Measurements from ENCODE around the gene KCNH4. TPM values are rescaled to one million over a fixed set of nuclear protein-coding genes. Genes with fewer than 3 reads are reported as not detected.

Gene KCNH4
- total and polyA plus RNA-seq, 9 donors = 0.07 to 0.40 (median 0.12) TPM; not detected in 4

DNA sequence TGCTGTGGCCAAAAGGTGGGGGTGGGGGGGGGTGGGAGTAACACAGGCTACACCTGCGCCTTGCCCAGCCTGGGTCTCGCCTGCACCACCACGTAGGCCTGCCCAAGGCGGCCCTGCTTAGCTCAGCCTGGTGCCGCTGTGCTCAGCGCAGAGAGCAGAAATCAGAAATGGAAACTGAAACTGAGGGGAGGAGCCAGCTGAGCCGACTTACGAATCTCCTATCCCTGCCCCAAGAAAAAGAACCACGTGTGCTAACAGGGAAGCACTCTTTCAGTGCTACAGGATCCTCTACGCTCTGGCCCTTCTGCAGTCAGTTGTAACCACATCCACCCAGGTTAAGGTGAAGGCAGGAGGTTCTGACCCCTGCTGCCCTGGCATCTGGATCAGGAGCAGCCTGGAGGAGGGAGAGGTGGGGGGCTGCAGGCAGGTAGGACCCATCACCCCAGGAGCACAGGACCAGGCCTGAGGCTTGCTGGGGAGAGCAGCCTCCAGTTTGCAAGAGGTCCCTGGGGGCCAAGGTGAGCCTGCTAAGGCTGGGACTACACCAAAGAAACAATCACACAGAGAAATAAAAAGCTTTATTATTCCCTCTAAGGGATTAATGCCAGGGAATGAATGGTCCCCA, 68.3 kb downstream of the KCNH4 start, which contains the start of gene DHX58:
DHX58 (minus strand) TSS at position 163 of the 625 bp plus-strand sequence. CDS start 822 bp downstream, outside the sequence.
- Histone ChIP-seq H3K36me3 (no peaks in the 10 kb centered on the region), H3K4me3 (peak within 1 kb of the TSS; percentile 55), H3K4me1 (ENCODE audit: insufficient read depth) (peaks cover 10% of the 10 kb centered on the region), H3K27ac (peak within 1 kb of the TSS; percentile 72 to 88), H3K9me3 (no peaks in the 10 kb centered on the region), H3K27me3 (no peaks in the 10 kb centered on the region)
- 0 to 1% (median 1%) methylated on average over 10 of the region's 10 CpGs for WGBS, 3 donors
- TF ChIP-seq, protein P1, sequence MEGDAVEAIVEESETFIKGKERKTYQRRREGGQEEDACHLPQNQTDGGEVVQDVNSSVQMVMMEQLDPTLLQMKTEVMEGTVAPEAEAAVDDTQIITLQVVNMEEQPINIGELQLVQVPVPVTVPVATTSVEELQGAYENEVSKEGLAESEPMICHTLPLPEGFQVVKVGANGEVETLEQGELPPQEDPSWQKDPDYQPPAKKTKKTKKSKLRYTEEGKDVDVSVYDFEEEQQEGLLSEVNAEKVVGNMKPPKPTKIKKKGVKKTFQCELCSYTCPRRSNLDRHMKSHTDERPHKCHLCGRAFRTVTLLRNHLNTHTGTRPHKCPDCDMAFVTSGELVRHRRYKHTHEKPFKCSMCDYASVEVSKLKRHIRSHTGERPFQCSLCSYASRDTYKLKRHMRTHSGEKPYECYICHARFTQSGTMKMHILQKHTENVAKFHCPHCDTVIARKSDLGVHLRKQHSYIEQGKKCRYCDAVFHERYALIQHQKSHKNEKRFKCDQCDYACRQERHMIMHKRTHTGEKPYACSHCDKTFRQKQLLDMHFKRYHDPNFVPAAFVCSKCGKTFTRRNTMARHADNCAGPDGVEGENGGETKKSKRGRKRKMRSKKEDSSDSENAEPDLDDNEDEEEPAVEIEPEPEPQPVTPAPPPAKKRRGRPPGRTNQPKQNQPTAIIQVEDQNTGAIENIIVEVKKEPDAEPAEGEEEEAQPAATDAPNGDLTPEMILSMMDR (IDR thresholded peaks at IDR 0.05) = no peak
- peak; percentile 70 for TF ChIP-seq POLR2A (IDR thresholded peaks at IDR 0.05)
- intact Hi-C loops (cut with DNase I) = loop anchor here in 3 of 4 donors (5.0 to 10.0 kb wide), 4 partner anchors 40 to 148 kb away; partner anchors contain the start of gene CNP (in 1 of the 3)
- DNase-seq = peak; percentile 72 to 81 (median 78)

DNA sequence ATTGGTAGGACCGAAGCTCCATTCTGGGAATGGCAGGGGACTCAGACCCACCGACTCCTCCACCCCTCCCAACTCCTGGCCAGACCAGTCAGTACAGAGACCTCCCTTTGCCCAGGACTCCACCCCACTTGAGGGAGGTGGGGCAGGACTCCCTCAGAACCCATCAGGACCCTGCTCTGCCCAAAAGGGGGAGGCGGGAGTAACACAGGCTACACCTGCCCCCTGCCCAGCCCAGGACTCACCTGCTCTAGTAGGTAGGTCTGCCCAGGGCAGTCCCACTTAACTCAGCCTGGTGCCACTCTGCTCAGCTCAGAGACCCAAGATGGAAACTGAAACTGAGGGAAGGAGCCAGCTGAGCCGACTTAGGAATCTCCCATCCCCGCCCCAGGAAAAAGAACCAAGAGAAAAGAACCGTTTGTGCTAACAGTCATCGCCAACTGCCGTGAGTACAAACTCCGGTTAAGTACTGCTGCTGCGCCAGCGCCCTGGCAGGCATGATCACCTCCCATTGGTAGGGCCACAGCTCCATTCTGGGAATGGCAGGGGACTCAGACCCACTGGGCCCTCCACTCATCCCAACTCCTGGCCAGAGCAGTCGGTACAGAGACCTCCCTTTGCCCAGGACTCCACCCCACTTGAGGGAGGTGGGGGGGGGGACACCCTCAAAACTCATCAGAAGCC, 68.9 kb downstream of the KCNH4 start:
- no peaks in the 10 kb centered on the region for H3K27me3 ChIP-seq
- TF ChIP-seq, protein P1 (IDR thresholded peaks at IDR 0.05) = no peak
- TF ChIP-seq POLR2A (IDR thresholded peaks at IDR 0.05) (no peak), EP300 (IDR thresholded peaks at IDR 0.05) (no peak)
- H3K27ac ChIP-seq = peak overlapping the region; percentile 72 to 88
- H3K4me1 ChIP-seq (ENCODE audit: insufficient read depth) = peaks cover 10% of the 10 kb centered on the region
- intact Hi-C loops (cut with DNase I) = loop anchor here in 3 of 4 donors (5.0 to 10.0 kb wide), 4 partner anchors 40 to 147 kb away; partner anchors contain the start of gene CNP (in 1 of the 3)
- no peaks in the 10 kb centered on the region for H3K36me3 ChIP-seq
- 1 to 4% (median 2%) methylated on average over 12 of the region's 12 CpGs for WGBS, 3 donors
- peak in 3 of 5 donors; percentile 51 to 58 (median 56) for DNase-seq
- peak overlapping the region; percentile 55 for H3K4me3 ChIP-seq
- H3K9me3 ChIP-seq = no peaks in the 10 kb centered on the region

DNA sequence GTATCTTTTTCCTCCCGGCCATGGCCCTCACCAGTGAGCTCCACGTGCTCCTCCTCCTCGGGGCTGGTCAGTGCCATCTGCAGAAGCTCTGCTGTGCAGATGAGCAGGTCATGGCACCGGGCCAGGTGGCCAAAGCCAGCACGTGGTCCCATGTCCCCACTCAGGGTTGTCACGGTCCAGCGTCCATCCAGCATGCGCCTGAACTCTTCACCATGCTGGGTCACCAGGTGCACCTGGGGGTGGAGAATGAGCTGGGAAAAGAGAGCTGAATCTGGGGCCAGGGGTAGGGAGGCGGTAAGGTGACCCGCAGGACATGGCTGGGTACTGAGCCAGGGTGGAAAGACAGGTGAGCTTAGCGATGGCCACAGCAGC, 69.7 kb downstream of the KCNH4 start:
- Histone ChIP-seq H3K36me3 (no peaks in the 10 kb centered on the region), H3K9me3 (no peaks in the 10 kb centered on the region), H3K4me1 (ENCODE audit: insufficient read depth) (peaks cover 10% of the 10 kb centered on the region), H3K4me3 (no peak overlapping the region), H3K27ac (peak overlapping the region; percentile 72 to 88), H3K27me3 (no peaks in the 10 kb centered on the region)
- 68 to 80% (median 71%) methylated on average over 11 of the region's 11 CpGs for WGBS, 3 donors
- intact Hi-C loops (cut with DNase I) = loop anchor here in 3 of 4 donors (5.0 to 10.0 kb wide), 4 partner anchors 39 to 146 kb away; partner anchors contain the start of gene CNP (in 1 of the 3)
- peak in 1 of 5 donors; percentile 62 for DNase-seq
- no peak for TF ChIP-seq EP300 (IDR thresholded peaks at IDR 0.05)
- TF ChIP-seq POLR2A (IDR thresholded peaks at IDR 0.05) = no peak
- TF ChIP-seq, protein P1 (IDR thresholded peaks at IDR 0.05) = no peak

DNA sequence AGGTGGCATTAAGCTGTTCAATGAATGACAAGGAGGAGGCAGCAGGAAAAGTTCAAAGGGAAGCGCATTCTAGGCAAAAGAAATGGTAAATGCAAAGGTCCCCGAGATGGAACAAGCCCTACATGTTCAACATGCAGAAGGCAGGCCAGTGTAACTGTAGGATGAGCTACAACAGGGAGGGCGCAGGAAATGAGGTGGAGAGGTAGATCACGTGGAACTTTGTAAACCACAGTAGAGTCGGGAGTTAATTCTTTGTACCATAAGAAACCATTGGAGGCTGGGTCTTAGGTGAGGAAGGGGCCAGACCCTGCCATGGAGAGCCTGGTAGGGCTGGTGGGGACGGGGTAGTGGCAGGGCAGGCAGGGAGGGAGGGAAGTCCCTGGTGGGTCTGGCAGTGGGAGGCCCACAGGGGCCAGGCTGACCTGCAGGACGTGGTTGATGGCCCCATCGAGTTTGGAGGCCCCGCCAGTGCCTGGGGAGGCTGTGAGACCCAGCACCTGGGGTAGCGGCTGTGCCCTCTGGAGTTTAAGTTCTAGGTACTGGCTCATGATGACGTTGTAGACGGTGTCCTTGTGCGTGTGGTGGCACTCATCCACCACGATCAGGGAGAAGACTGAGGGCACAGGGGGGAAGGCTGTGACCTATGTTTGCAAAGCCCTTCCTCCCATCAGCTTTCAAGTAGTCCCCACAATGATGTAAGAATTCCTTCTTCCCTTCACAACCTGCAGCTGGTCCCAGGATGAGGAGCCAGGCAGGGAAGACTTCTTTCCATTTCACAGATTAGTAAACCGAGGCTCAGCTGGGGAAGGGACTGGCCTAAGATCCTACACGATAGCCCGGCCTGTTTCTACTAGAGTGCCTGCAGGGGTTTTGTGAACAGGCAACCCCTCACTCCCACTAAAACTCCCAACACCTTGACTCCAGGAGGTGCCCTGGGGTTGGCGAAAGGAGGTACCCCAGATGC, 70.4 kb downstream of the KCNH4 start:
- TF ChIP-seq POLR2A (IDR thresholded peaks at IDR 0.05) = no peak
- TF ChIP-seq, protein P1 (IDR thresholded peaks at IDR 0.05) = no peak
- TF ChIP-seq EP300 (IDR thresholded peaks at IDR 0.05) = no peak
- no peaks in the 10 kb centered on the region for H3K9me3 ChIP-seq
- no peaks in the 10 kb centered on the region for H3K27me3 ChIP-seq
- peaks cover 10% of the 10 kb centered on the region for H3K4me1 ChIP-seq (ENCODE audit: insufficient read depth)
- intact Hi-C loops (cut with DNase I) = loop anchor here in 3 of 4 donors (5.0 to 10.0 kb wide), 4 partner anchors 38 to 146 kb away; partner anchors contain the start of gene CNP (in 1 of the 3)
- H3K27ac ChIP-seq = no peak overlapping the region
- no peak overlapping the region for H3K4me3 ChIP-seq
- no peaks in the 10 kb centered on the region for H3K36me3 ChIP-seq
- DNase-seq = no peak
- 86 to 88% (median 87%) methylated on average over 18 of the region's 18 CpGs for WGBS, 3 donors

Measured in ovary (tissue), 9 donors.